Stimulated activated CD8-positive, alpha-beta memory T cell treated with anti-CD3 and anti-CD28 coated beads, Interleukin-4, amount 100 ng/mL, for 48 hours (primary cell): ENCODE measurements around the gene CR1L.
"Not testable (repeated sequence)": the region's sequence is repeated elsewhere in the genome, so short reads cannot be mapped to it uniquely, and the experiment has no call there.

Experiments
- DNase-seq: peaks from one replicate; pipeline ENCODE4 v3.0.0-alpha.2; 2020

Gene CR1L

DNA sequence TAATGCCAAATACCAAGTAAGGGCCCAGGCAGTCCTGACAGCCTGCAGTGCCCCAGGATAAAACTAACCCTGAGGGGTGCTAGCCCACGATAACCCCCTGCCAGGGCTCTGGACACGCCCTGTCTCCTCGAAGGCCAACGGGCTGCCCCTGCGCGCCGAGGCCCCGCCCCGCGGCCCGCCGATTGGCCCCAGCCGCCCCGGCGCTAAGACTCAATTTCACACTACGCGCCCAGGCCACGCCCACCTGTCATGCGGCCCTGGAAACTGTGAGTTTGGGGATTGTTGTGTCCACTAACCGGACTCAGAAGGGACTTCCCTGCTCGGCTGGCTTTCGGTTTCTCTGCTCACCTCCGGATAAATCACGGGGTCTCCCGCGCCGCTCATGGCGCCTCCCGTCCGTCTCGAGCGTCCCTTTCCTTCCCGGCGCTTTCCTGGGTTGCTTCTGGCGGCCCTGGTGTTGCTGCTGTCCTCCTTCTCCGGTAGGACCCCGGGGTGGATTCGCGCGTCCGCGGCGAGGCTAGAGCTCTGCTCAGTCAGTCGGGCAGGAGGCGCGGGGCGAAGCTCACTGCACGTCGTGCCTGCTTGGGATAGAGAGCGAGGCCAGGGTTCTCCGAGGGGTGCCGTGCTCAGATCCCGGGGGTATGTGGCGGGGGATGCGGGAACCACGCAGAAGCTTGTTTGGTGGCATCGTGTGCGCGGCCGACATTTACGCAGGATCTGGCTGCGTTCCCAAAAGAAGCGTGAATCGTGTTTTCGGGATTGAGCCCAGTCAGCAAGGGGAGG, at the start of gene CR1L:
Gene CR1L, plus strand, starts transcription at position 282 of the 783 bp plus-strand sequence. Its CDS starts 101 bp downstream, at position 383.
- DNase-seq = peak; percentile 83

DNA sequence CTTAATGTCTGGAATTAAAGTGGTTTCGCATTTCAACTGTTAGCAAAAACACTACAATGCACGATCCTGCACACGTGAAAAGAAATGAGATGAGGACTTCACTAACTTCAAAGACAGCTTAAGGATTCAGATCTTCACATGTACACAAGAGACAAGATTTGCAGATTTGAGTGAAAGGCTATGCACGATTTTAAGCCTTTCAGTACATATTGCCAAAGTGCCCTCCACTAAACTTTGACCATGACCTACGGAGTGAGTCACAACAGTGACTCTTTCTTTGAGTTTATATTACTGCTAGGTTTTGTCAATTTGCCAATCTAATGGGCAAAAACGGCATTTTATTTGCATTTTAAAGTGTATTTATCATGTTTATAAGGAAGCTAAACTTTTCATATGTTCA, 41.2 kb upstream of the CR1L start:
- DNase-seq = no peak

DNA sequence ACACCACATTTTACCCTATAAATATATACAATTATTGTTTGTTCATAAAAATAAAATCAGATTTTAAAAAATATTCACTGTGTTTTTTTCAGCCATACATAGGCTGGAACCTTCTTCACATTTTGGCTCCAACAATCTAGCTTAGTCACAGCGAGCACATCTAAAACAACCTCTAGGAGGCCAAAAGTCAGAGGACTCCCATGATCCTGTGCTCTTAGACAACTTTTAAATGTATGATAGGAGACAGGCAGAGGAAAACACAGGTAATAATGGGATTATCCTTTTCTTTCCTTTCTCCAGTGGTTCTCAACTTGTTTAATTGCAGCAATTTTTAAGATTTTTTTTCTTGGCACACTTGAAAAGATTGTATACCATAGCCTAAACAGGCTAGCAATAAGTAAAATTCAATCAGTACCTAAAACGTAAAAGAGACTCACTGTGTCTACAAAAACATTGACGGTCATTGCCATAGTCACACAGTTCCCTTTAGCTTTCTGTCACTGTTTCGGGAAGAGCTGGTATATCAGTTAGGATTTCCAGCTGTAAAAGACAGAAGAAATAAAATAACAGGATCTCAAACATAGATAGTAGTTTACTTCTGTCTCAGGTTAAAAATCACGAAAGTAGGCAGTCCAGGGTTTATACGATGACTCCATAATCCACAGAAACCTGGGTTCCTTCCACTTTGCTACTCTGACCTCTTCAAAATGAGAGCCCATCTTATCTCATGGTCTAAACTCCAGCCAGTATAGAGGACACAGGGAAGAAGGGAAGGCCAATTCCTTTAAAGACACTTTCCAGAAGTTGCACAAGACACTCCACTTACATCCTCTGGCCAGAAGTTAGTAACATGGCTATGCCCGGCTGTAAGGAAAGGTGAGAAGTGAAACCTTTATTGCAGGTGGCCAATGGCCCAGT, 39.2 kb upstream of the CR1L start:
- DNase-seq = no peak

DNA sequence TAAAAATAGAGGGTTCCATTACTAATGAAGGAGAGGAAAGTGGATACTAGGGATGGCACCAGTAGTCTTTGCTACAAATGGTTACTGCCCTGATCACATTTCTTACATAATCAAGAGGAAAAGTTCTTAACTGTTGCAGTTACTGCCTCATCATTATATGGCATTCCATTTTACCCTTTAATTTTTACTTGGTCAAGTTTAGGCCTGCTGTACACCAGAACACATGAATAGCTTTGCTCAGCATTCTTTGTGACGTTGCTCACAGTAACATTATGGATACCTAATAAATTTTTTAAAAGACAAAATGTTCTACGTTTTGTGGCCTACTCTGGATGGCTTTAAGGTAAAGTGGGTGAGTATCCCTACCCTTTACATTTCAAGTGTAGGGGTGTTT, 38.6 kb upstream of the CR1L start:
- DNase-seq = no peak

DNA sequence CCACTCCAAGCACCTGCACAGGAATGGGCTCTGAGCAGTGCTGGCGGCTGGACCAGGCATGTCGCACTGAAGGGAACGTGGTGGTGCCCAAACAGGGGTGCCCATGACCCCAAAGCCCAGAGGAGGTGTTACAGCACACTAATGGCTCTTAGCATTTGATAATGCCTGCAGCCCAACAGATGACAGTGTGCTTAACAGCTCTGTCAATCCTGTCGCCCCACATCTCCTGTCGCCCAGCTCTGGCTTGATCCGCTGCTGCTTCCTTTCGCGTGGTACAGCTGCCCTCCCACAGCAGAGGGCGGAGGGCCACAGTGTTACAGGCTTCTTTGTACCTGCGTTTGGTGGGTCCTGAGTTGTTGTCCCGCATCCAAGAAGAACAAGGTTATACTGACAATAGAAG, 32.2 kb upstream of the CR1L start:
- no peak for DNase-seq

DNA sequence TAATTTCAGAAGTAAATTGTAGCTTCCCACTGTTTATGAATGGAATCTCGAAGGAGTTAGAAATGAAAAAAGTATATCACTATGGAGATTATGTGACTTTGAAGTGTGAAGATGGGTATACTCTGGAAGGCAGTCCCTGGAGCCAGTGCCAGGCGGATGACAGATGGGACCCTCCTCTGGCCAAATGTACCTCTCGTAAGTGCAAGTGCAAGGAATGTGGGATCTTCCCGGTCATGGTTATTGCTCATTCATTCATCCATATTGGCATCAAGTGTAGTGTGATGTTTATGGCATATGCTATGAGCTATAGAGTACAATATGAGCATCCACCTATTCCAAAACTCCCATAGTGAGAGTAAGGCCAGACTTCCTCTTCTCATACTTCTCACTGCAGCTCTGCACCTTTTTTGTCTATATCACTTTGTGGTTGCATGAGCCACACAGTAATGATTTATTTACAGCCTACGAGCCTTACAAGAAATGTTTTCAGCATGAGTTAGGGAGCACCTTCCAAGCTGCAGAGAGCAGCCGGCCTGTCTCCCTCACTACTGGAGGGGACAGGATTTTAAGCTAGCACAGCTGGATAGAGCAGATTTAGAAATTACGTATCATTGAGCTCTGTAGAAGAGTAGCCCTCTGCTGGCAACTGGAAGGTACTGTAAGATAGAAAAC, 24.9 kb upstream of the CR1L start:
- no peak for DNase-seq

DNA sequence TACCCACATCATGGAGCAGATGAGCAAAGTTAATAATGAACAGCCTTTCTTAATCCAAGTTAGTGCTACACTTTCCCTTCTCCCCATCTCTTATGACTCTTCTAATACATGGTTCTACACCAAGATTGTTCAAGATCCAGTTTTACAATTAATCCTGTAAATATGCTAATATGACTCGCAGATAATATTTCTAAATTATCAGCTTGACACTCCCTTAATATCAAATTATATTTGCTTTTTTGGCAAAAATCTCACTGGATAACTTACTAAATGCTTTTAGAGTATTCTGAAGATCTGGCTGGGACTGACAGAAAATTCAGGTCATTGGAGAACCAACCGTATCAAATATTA, 24.4 kb upstream of the CR1L start:
- DNase-seq = no peak

DNA sequence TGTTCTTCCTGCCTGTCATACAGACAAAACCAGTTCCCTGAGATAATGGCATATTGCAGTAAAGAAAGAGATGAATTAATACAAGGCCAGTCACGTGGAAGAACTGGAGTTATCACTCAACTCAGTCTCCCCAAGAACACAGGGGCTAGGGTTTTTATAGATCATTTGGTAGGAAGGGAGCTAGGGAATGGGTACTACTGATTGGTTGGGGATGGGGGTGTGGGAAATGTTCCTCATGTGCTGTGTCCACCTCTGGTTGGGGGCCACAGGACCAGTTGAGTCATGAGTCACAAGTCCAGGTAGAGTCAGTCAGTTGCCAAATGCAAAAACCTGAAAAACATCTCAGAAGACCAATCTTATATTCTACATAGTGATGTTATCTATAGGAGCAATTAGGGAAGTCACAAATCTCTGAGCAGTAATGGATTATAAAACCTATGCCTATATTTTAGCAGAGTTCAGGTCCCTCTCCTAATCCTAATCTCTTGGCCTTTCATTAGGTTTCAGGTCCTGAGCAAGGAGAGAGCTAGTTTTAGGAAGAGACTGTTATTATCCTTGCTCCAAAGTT, 19.3 kb upstream of the CR1L start:
- not testable (repeated sequence) for DNase-seq

DNA sequence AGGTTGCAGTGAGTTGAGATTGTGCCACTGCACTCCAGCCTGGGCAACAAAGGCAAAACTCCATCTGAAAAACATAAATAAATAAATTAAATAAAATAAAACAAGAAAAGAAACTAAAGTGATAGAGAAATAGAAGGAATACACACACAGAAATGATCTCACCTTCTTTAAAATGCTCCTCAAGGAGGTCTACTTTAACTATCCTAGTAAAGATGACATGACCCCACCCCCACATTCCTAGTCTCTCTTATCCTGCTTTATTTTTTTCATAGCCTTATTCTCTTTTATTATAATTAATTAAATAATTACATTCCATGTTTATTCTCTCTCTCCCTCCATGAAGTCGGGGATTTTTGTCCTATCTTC, 18.0 kb upstream of the CR1L start:
- no peak for DNase-seq

DNA sequence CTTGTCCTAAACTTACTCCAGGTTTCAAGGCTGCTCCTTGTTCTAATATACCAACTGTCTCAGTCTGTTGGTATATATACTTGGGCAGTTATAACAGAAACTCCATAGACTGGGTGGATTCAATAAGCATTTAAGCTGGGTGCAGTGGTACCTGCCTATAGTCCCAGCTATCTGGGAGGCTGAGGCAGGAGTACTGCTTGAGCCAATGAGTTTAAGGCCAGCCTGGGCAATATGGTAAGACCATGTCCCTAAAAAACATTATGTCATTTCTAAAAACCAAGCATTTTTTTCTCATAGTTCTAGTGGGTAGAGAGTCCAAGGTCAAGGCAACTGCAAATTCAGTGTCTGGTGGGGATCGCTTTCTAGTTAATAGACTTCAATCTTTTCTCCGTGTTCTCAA, 17.4 kb upstream of the CR1L start:
- DNase-seq = no peak

DNA sequence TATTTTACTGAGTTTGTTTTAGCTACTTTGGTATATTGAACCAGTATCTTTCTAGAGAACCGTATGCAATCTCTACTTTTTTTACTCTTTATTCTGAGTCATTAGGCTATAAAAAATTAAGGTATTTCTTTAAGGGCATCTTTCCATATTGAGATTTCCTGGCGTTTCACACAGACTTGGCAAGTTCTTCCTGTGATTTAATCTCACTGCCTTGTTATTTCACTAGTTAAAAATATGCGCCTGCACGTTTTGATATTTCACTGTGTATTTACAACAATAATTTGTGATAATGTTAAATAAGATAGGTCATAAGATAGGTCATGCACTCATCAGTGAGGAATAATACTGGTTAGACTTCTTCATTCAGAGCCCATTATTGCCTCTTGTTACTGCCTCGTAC, 16.2 kb upstream of the CR1L start:
- no peak for DNase-seq

DNA sequence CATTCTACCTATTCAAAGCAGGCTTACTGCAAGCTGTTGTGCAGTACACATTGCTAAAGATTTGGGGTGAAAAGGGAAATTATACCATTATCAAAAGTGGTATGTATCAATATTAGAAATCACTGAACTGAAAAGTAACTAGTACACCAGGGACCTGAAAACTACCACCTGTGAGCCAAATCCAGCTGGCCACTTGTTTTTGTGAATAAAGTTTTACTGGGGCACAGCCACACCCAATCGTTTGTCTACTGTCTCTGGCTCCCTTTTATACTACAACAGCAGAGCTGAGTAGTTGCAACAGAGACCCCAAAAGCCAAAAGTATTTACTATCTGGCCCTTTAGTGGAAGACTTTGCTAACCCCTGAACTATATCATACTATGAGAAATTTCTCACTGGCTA, 13.8 kb upstream of the CR1L start:
- DNase-seq = no peak

DNA sequence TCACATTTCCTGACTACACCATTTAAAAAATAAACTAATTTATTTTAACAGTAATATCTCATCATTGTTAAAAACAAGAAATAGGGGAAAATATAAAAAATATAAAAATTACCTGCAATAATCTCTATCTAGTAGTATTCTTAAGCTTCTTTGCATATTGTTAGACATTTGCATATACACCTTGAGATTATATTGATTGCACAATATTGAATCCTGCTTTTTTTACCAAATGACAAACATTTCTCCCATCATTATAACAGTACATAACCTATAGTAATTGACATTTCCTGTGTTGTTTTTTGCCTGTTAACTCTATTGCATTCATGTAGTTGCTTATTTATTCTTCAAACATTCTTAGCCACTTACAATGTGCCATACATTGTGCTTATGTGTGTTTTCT, 11.7 kb upstream of the CR1L start:
- no peak for DNase-seq

DNA sequence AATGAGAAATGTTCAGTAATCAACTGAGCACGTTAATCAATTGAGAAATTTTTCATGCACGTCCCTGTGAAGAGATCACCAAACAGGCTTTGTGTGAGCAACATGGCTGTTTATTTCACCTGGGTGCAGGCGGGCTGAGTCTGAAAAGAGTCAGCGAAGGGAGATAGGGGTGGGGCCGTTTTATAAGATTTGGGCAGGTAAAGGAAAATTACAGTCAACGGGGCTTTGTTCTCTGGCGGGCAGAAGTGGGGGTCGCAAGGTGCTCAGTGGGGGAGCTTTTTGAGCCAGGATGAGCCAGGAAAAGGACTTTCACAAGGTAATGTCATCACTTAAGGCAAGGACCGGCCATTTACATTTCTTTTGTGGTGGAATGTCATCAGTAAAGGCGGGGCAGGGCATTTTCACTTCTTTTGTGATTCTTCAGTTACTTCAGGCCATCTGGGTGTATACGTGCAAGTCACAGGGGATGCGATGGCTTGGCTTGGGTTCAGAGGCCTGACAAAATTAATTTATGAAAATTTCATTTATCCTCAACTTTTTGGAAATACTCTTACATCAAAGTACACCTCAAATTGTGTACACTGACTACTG, 11.1 kb upstream of the CR1L start:
- not testable (repeated sequence) for DNase-seq

DNA sequence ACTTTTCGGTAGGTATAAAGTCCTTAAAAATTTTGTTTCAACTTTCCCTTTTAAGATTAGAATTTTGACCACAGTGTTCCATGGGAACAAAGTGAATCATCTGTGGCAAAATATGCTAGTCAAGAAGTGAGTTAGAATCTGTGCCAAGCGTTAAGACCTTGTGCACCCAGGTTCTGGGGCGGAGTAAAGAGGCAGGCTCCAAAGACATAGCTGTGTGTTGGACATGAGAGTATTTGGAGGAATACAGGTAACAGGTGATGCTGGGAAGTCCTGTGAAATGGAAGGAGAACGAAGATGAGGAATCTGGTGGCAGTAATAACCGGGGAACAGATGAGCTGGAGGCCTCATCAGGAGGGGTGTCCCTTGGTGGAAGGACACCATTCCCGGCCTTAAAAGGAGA, 10.6 kb upstream of the CR1L start:
- DNase-seq = not testable (repeated sequence)

DNA sequence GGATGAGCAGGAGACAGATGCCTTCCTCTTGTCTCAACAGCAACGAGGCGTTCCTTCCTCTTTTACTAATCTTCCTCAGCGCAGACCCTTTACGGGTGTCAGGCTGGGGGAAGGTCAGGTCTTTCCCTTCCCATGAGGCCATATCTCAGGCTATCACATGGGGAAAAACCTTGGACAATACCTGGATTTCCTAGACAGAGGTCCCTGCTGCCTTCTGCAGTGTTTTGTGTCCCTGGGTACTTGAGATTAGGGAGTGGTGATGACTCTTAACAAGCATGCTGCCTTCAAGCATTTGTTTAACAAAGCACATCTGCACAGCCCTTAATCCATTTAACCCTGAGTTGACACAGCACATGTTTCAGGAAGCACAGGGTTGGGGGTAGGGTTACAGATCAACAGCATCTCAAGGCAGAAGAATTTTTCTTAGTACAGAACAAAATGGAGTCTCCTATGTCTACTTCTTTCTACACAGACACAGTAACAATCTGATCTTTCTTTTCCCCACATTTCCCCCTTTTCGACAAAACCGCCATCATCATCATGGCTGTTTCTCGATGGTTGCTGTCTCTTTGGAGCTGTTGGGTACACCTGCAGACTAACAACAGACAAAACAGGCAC, 9.3 kb upstream of the CR1L start:
- not testable (repeated sequence) for DNase-seq

DNA sequence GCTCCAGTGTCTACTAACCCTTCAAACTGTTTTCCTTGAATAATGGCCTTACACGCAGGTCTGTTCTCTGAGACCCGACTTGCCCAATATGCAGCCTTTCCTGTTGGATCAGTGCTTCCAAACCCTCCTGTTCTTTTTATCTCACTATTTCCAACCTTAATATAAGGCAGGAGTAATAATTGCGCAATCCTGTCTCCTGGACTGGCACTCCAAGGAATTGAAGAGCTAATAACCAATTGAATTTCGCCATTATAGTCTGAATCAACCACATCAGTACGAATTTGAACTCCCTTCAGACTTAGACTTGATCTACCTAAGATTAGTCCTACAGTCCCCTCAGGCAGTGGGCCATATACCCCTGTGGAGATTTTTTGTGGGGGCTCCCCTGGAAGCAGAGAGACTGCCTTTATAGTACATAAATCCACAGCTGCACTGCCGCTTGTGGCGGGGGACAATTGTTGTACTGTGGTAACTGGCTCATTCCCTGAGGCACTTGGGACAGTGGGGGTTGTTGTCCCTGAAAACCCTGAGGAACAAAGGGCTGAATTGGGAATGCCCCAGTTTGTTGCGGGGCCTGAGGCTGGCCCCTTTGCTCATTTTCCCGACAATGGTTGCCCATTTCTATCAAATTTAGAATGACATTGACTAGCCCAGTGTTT, 6.3 kb upstream of the CR1L start:
- DNase-seq = not testable (repeated sequence)

DNA sequence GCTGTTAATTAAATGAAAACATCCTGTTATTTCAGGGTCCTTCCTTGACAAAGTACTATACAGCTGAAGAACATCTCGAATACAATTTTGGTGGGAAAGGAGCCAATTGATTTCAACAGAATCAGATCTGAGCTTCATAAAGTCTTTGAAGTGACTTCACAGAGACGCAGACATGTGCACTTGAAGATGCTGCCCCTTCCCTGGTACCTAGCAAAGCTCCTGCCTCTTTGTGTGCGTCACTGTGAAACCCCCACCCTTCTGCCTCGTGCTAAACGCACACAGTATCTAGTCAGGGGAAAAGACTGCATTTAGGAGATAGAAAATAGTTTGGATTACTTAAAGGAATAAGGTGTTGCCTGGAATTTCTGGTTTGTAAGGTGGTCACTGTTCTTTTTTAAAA, 5.6 kb upstream of the CR1L start:
- DNase-seq = not testable (repeated sequence)

DNA sequence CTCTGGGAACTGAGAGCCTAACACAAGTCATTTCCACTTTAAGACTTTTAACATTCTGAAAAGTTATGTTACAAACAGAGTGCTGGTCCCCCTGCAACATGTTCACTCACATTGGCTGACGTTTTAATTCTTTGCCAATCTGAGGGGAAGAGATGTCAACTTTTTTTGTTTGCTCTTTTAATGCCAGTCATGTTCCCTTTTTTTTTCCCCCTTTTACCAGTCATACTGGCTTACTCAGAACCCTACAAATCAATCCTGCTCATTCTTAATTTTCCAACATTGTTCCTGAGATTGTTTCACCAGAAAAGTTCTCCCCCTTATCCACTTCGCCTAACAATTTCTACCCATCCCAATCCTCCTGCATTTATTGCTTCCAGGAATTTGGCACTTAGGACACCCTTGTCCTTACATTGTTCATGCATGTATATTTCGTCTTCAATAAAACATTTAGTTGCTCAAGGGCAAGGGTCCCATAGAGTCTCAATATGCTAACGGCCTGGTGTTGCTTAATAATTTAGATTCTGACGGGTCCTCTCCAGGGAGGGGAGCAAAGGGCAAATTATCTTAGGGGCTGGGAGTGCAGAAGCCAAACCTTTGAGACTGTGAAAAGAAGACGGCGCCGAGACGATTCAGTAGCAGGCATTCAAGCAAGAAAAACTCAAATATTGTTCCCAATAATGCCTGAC, 624 bp upstream of the CR1L start:
- DNase-seq = no peak

DNA sequence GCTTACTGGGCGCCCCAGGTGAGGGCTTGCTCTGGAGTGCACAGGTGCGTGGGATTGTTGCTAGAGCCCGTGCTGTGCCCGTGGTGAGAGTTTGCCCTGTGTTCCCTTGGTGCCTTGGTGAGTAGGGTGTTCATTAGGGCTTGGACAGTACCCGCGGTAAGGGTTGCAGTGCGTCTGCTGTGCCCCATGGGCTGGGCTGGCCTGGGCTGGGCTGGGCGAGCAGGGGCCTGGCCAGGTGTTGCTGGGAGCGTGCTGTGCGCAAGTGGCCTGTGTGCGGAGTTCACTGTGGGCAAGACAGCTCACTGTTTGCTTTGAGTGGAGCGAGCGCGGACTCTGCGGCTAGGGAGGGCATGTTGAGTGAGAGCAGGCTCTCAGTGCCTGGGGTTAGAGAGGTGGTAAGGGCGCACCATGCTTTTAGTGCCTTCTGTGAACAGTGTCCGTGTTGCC, 725 bp downstream of the CR1L start:
- no peak for DNase-seq

DNA sequence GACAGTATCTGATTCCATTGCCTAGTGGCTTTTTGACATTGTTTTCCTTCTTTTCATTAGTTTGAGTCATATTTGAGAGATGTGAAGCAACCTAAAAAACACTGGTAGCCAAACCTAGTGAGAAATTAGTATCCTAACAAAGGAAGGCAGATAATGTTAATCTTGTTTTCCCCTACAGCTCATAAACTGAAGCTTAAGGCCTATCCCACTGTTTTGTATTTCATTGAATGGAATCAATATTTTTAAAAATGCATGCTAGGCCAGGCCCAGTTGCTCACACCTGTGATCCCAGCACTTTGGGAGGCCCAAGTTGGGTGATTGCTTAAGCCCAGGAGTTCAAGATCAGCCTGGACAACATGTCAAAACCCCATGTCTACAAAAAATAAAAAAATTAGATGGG, 1.2 kb downstream of the CR1L start:
- DNase-seq = no peak
